Spleen (tissue), 7 donors: ENCODE results near the gene IGF2R.

Source experiments
- POLR2A ChIP-seq, 3 donors: fragments of 450-650 bp; IDR thresholded peaks; one replicate each; pipeline ENCODE4 v1.5.1; 2017; ENCODE audit warnings: antibody characterized with exemption in 3 of 3, mild to moderate bottlenecking in 1 of 3
- TF ChIP-seq, protein P1 (sequence below), 11 experiments: fragments of 200-600 bp in 7 of 11; fragments of 450-650 bp in 4 of 11; sonication (generic) in 4 of 11; IDR thresholded peaks in 8 of 11; conservative IDR thresholded peaks in 3 of 11; 1 replicate in 7 of 11; 2 replicates in 4 of 11; pipeline versions ENCODE4 v1.4.0 to v1.8.0; 2016 to 2021; ENCODE audit warnings: antibody characterized with exemption in 11 of 11, inconsistent platforms in 4 of 11, mild to moderate bottlenecking in 1 of 11
- donor health status: DM: no; HTN: no; CAD: no; lungs with moderate emphysema.
- donor health status: DM: no; HTN: no; CAD: no.
- donor health status: DM: no; HTN: no; CAD: no.

DNA sequence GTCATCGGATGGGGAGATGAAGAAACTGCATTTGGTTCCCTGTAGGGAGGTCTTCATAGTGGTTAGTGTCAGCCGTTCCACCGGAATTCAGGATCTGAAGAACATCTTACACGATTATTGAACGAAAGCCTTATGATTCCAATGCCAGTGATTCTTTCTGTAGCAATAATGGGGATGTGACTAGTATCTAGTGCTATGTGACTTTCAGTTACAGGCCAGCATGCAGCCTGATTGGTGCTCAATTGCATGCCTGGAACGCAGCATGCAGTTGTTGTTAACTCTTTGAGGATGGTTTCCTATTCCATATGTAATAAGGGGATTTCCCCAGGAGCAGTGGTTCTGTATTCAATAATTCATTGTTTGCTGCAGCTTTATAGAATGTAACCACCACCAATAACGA is 81.1 kb downstream of the IGF2R start:
- TF ChIP-seq, protein P1, sequence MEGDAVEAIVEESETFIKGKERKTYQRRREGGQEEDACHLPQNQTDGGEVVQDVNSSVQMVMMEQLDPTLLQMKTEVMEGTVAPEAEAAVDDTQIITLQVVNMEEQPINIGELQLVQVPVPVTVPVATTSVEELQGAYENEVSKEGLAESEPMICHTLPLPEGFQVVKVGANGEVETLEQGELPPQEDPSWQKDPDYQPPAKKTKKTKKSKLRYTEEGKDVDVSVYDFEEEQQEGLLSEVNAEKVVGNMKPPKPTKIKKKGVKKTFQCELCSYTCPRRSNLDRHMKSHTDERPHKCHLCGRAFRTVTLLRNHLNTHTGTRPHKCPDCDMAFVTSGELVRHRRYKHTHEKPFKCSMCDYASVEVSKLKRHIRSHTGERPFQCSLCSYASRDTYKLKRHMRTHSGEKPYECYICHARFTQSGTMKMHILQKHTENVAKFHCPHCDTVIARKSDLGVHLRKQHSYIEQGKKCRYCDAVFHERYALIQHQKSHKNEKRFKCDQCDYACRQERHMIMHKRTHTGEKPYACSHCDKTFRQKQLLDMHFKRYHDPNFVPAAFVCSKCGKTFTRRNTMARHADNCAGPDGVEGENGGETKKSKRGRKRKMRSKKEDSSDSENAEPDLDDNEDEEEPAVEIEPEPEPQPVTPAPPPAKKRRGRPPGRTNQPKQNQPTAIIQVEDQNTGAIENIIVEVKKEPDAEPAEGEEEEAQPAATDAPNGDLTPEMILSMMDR (IDR thresholded peaks at IDR 0.05 in 8 of 11, conservative IDR thresholded peaks at IDR 0.05 in 3 of 11), result no peak
- no peak for TF ChIP-seq POLR2A (IDR thresholded peaks at IDR 0.05)
